ENCODE results near the gene HEATR5A.
"Not testable (repeated sequence)": the region's sequence is repeated elsewhere in the genome, so short reads cannot be mapped to it uniquely, and the experiment has no call there.

The HEATR5A gene

GRCh38 chr14:31294746-31295405 is 125.5 kb downstream of the HEATR5A start:
- DNase-seq (ENCODE audit: low read depth): no peak
- no peak overlapping the region for H3K4me3 ChIP-seq (ENCODE audit: low read depth, low read length)

- no peak overlapping the region for H3K4me3 ChIP-seq (ENCODE audit: low read depth, low read length)
- DNase-seq (ENCODE audit: low read depth): no peak
Measured at GRCh38 chr14:31292937-31293616, 127.3 kb downstream of the HEATR5A start.

- DNase-seq (ENCODE audit: low read depth): no peak
- H3K4me3 ChIP-seq (ENCODE audit: low read depth, low read length): no peak overlapping the region
Measured at GRCh38 chr14:31291210-31291609, 129.1 kb downstream of the HEATR5A start.

GRCh38 chr14:31287294-31287972 is 132.9 kb downstream of the HEATR5A start:
- DNase-seq (ENCODE audit: low read depth): no peak
- no peak overlapping the region for H3K4me3 ChIP-seq (ENCODE audit: low read depth, low read length)

- no peak for DNase-seq (ENCODE audit: low read depth)
- no peak overlapping the region for H3K4me3 ChIP-seq (ENCODE audit: low read depth, low read length)
Measured at GRCh38 chr14:31286456-31287293, 133.7 kb downstream of the HEATR5A start.

GRCh38 chr14:31283578-31284252 is 136.6 kb downstream of the HEATR5A start:
- DNase-seq (ENCODE audit: low read depth): no peak
- no peak overlapping the region for H3K4me3 ChIP-seq (ENCODE audit: low read depth, low read length)

GRCh38 chr14:31283153-31283552 is 137.2 kb downstream of the HEATR5A start:
- no peak overlapping the region for H3K4me3 ChIP-seq (ENCODE audit: low read depth, low read length)
- DNase-seq (ENCODE audit: low read depth): no peak

- no peak overlapping the region for H3K4me3 ChIP-seq (ENCODE audit: low read depth, low read length)
- DNase-seq (ENCODE audit: low read depth): no peak
Measured at GRCh38 chr14:31280871-31281220, 139.5 kb downstream of the HEATR5A start.

GRCh38 chr14:31280132-31280870 is 140.0 kb downstream of the HEATR5A start:
- no peak for DNase-seq (ENCODE audit: low read depth)
- no peak overlapping the region for H3K4me3 ChIP-seq (ENCODE audit: low read depth, low read length)

- no peak for DNase-seq (ENCODE audit: low read depth)
- H3K4me3 ChIP-seq (ENCODE audit: low read depth, low read length): no peak overlapping the region
Measured at GRCh38 chr14:31278883-31279282, 141.5 kb downstream of the HEATR5A start.

GRCh38 chr14:31277085-31277484 is 143.3 kb downstream of the HEATR5A start:
- no peak overlapping the region for H3K4me3 ChIP-seq (ENCODE audit: low read depth, low read length)
- no peak for DNase-seq (ENCODE audit: low read depth)

- H3K4me3 ChIP-seq (ENCODE audit: low read depth, low read length); DNase-seq (ENCODE audit: low read depth): not testable (repeated sequence)
Measured at GRCh38 chr14:31276417-31276816, 143.9 kb downstream of the HEATR5A start.

GRCh38 chr14:31275731-31276130 is 144.6 kb downstream of the HEATR5A start:
- DNase-seq (ENCODE audit: low read depth): no peak
- no peak overlapping the region for H3K4me3 ChIP-seq (ENCODE audit: low read depth, low read length)

GRCh38 chr14:31271648-31272047 is 148.7 kb downstream of the HEATR5A start:
- H3K4me3 ChIP-seq (ENCODE audit: low read depth, low read length): no peak overlapping the region
- DNase-seq (ENCODE audit: low read depth): no peak

GRCh38 chr14:31270196-31270772 is 150.1 kb downstream of the HEATR5A start:
- DNase-seq (ENCODE audit: low read depth): no peak
- H3K4me3 ChIP-seq (ENCODE audit: low read depth, low read length): no peak overlapping the region

GRCh38 chr14:31269634-31270195 is 150.6 kb downstream of the HEATR5A start:
- H3K4me3 ChIP-seq (ENCODE audit: low read depth, low read length): no peak overlapping the region
- DNase-seq (ENCODE audit: low read depth): no peak

- H3K4me3 ChIP-seq (ENCODE audit: low read depth, low read length): no peak overlapping the region
- DNase-seq (ENCODE audit: low read depth): no peak
Measured at GRCh38 chr14:31268216-31268615, 152.1 kb downstream of the HEATR5A start.
